Osteocyte (in vitro differentiated cells): ENCODE measurements around the gene CADPS. TPM values are rescaled to one million over a fixed set of nuclear protein-coding genes. Genes with fewer than 3 reads are reported as not detected.

Source experiments
- DNase-seq: peaks from one replicate; pipeline ENCODE4 v3.0.0; 2021; ENCODE audit warnings: mixed read lengths; ENCODE audit not compliant: unreplicated experiment; ENCODE audit errors: extremely low spot score
- H3K27ac Mint-ChIP-seq: one replicate; pipeline ENCODE4 v1.8.0; 2021; ENCODE audit warnings: mild to moderate bottlenecking, mixed read lengths; ENCODE audit not compliant: unreplicated experiment
- H3K27me3 Mint-ChIP-seq: one replicate; pipeline ENCODE4 v1.8.0; 2021; ENCODE audit warnings: mixed read lengths; ENCODE audit not compliant: unreplicated experiment
- H3K36me3 Mint-ChIP-seq: one replicate; pipeline ENCODE4 v1.8.0; 2021; ENCODE audit warnings: mixed read lengths; ENCODE audit not compliant: unreplicated experiment
- H3K4me1 Mint-ChIP-seq: one replicate; pipeline ENCODE4 v1.8.0; 2021; ENCODE audit warnings: mixed read lengths; ENCODE audit not compliant: unreplicated experiment
- H3K4me3 Mint-ChIP-seq: one replicate; pipeline ENCODE4 v1.8.0; 2021; ENCODE audit warnings: mild to moderate bottlenecking, moderate library complexity, mixed read lengths; ENCODE audit not compliant: unreplicated experiment
- H3K9me3 Mint-ChIP-seq: one replicate; pipeline ENCODE4 v1.8.0; 2021; ENCODE audit warnings: mixed read lengths; ENCODE audit not compliant: unreplicated experiment
- CTCF ChIP-seq: fragments of 200-600 bp; sonication (generic); IDR thresholded peaks from 2 replicates; pipeline ENCODE4 v1.5.0; 2021; ENCODE audit warnings: antibody characterized with exemption, mild to moderate bottlenecking, moderate library complexity
- total RNA-seq: library from RNA; stranded (reverse); gene quantifications from 2 replicates; pipeline ENCODE4 v1.2.1, GENCODE V29; 2021

CADPS gene
- total RNA-seq, 1 donor from 2014 or later = not detected

GRCh38 chr3:62566022-62566557 lies 309.1 kb downstream of the CADPS start:
- peaks cover 10% of the 10 kb centered on the region for H3K4me1 Mint-ChIP-seq
- H3K36me3 Mint-ChIP-seq = no peaks in the 10 kb centered on the region
- no peaks in the 10 kb centered on the region for H3K9me3 Mint-ChIP-seq
- no peaks in the 10 kb centered on the region for H3K27me3 Mint-ChIP-seq
- TF ChIP-seq CTCF = no peak
- H3K4me3 Mint-ChIP-seq = no peak overlapping the region
- DNase-seq = no peak
- no peak overlapping the region for H3K27ac Mint-ChIP-seq

- DNase-seq = no peak
- Mint-ChIP-seq H3K4me3 (no peak overlapping the region), H3K27ac (no peak overlapping the region), H3K27me3 (no peaks in the 10 kb centered on the region), H3K9me3 (no peaks in the 10 kb centered on the region), H3K4me1 (peaks cover 8% of the 10 kb centered on the region), H3K36me3 (no peaks in the 10 kb centered on the region)
- no peak for TF ChIP-seq CTCF
Measured at GRCh38 chr3:62562596-62562995, 312.6 kb downstream of the CADPS start.

- Mint-ChIP-seq H3K27me3 (no peaks in the 10 kb centered on the region), H3K9me3 (no peaks in the 10 kb centered on the region), H3K36me3 (no peaks in the 10 kb centered on the region), H3K27ac (no peak overlapping the region), H3K4me1 (peaks cover 5% of the 10 kb centered on the region), H3K4me3 (no peak overlapping the region)
- TF ChIP-seq CTCF = no peak
- no peak for DNase-seq
Measured at GRCh38 chr3:62562017-62562416, 313.2 kb downstream of the CADPS start.

- H3K9me3 Mint-ChIP-seq = no peaks in the 10 kb centered on the region
- H3K36me3 Mint-ChIP-seq = no peaks in the 10 kb centered on the region
- H3K4me1 Mint-ChIP-seq = peaks cover 3% of the 10 kb centered on the region
- no peak for DNase-seq
- no peak overlapping the region for H3K27ac Mint-ChIP-seq
- H3K27me3 Mint-ChIP-seq = peaks cover 6% of the 10 kb centered on the region
- TF ChIP-seq CTCF = peak; percentile 61
- H3K4me3 Mint-ChIP-seq = no peak overlapping the region
Measured at GRCh38 chr3:62559831-62560445, 315.3 kb downstream of the CADPS start.

- no peak overlapping the region for H3K4me3 Mint-ChIP-seq
Measured at GRCh38 chr3:62558549-62559112, 316.6 kb downstream of the CADPS start.

More at GRCh38 chr3:62558549-62559112, 316.6 kb downstream of the CADPS start:
- no peak for DNase-seq
- Mint-ChIP-seq H3K27me3 (peaks cover 8% of the 10 kb centered on the region), H3K36me3 (no peaks in the 10 kb centered on the region), H3K9me3 (no peaks in the 10 kb centered on the region), H3K27ac (no peak overlapping the region), H3K4me1 (peaks cover 3% of the 10 kb centered on the region)
- TF ChIP-seq CTCF = peak; percentile 67
